Measurements from ENCODE around the gene CYP24A1. TPM values are rescaled to one million over a fixed set of nuclear protein-coding genes. Genes with fewer than 3 reads are reported as not detected.

CYP24A1 gene
- total RNA-seq (1 to 10 TPM; 3.0 to 3.7 TPM), polyA plus RNA-seq (under 1 TPM; 0.59 to 0.86 TPM)

DNA sequence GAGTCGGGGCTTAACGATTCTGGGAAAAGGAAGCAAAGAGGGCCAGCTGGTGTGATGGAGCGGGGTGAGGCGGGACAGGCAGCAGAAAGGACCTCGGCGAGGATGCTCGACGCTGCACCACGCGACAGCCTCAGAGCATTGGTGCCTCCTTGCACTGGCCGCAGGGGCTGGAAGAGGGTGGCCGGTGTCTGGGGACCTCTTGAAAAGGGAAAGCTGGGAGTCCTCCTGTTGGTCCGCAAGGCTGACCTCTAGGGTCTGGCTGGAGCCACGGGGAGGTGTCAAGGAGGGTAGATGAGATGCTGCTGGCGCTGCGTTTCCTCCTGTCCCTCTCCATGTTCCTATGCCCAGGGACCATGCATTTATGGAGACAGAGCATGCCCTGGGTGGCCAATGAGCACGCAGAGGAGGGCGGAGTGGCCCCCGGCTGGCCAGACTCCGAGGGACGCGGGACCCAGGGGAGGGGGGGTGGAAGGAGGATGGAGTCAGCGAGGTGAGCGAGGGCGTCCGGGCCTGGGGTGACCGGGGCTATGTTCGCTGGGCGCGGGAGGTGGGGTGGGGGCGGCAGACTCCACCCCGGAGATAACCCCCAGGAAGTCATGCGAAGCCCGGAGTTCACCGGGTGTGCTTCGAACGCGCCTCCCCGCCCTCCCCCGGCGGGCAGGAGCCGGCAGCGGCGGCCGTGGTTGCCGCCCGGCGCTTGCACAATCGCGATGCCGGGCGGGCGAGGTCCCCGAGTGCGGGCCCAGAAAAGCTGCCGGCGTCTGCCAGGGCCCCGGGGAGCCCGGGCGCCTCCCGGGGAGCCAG is at the start of gene CYP24A1:
Gene CYP24A1, minus strand, starts transcription at position 334 of the 804 bp plus-strand sequence. CDS start 407 bp downstream, outside the sequence.
- ChIA-PET CTCF (ENCODE audit: partially characterized antibody) (no interaction called here), POLR2A (ENCODE audit: partially characterized antibody) (no interaction called here)
- Mint-ChIP-seq H3K9me3 (peaks cover 0 to 6% (median 0%) of the 10 kb centered on the region in 8 donors), H3K27ac (peak within 1 kb of the TSS in 2 of 7 donors; percentile 35 to 42), H3K36me3 (no peaks in the 10 kb centered on the region), H3K4me1 (peaks cover 6 to 24% (median 20%) of the 10 kb centered on the region in 4 donors), H3K4me3 (peak within 1 kb of the TSS; percentile 60 to 83 (median 70)), H3K27me3 (peaks cover 54 to 62% of the 10 kb centered on the region in 2 donors)
- Histone ChIP-seq H3K4me3 (ENCODE audit: low read length in 2 of 2) (no peak within 1 kb of the TSS), H3K4me1 (ENCODE audit: insufficient read depth, low read length) (peaks cover 19% of the 10 kb centered on the region), H3K27me3 (ENCODE audit: insufficient read depth, low read length) (peaks cover 41% of the 10 kb centered on the region), H3K36me3 (ENCODE audit: insufficient read depth, low read length) (no peaks in the 10 kb centered on the region), H3K27ac (ENCODE audit: low read depth, low read length) (no peak within 1 kb of the TSS), H3K9me3 (ENCODE audit: control insufficient read depth in 1 of 2, low read length in 2 of 2) (no peaks in the 10 kb centered on the region)
- intact Hi-C loops (cut with micrococcal nuclease), result no loop called here
- peak in 1 of 5 donors; percentile 0 for DNase-seq

DNA sequence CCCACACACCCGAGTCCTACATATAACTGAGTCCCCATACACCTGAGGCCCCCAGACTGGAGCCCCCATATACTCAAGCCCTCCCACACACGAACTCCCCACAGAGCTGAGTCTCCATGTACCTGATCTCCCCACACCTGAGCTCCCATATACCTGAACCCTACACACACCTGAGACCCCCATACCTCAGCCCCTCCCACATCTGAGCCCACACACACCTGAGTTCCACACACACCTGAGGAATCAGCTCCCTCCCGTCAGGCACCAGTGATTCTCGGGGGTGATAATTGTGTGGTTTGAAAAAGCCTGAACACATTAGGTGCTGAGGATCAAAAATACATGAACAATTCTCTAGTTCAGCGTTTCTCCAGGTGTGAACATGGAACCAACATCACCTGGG is 49.5 kb upstream of the CYP24A1 start:
- ChIA-PET CTCF (ENCODE audit: partially characterized antibody) (interaction anchor here (1.3 kb wide), 1 partner anchor 9 kb away, joined by 4 read pairs; no protein-coding TSS in a partner anchor), POLR2A (ENCODE audit: partially characterized antibody) (interaction anchor here (3.0 kb wide), 1 partner anchor 15 kb away, joined by 16 read pairs; the partner anchor contains the start of gene PFDN4)
- H3K36me3 Mint-ChIP-seq, result peaks cover 0 to 8% of the 10 kb centered on the region in 2 donors
- peaks cover 0 to 4% (median 0%) of the 10 kb centered on the region in 8 donors for H3K9me3 Mint-ChIP-seq
- peaks cover 16% of the 10 kb centered on the region for H3K4me1 ChIP-seq (ENCODE audit: insufficient read depth, low read length)
- H3K4me1 Mint-ChIP-seq, result peaks cover 10 to 23% (median 16%) of the 10 kb centered on the region in 4 donors
- H3K9me3 ChIP-seq (ENCODE audit: control insufficient read depth in 1 of 2, low read length in 2 of 2), result no peaks in the 10 kb centered on the region
- no peaks in the 10 kb centered on the region for H3K27me3 ChIP-seq (ENCODE audit: insufficient read depth, low read length)
- no peak overlapping the region for H3K4me3 ChIP-seq (ENCODE audit: low read length in 2 of 2)
- no peak overlapping the region for H3K4me3 Mint-ChIP-seq
- no peaks in the 10 kb centered on the region for H3K27me3 Mint-ChIP-seq
- H3K36me3 ChIP-seq (ENCODE audit: insufficient read depth, low read length), result no peaks in the 10 kb centered on the region
- H3K27ac ChIP-seq (ENCODE audit: low read depth, low read length), result no peak overlapping the region
- intact Hi-C loops (cut with micrococcal nuclease), result no loop called here
- H3K27ac Mint-ChIP-seq, result peak overlapping the region in 1 of 7 donors; percentile 39
- DNase-seq, result no peak

DNA sequence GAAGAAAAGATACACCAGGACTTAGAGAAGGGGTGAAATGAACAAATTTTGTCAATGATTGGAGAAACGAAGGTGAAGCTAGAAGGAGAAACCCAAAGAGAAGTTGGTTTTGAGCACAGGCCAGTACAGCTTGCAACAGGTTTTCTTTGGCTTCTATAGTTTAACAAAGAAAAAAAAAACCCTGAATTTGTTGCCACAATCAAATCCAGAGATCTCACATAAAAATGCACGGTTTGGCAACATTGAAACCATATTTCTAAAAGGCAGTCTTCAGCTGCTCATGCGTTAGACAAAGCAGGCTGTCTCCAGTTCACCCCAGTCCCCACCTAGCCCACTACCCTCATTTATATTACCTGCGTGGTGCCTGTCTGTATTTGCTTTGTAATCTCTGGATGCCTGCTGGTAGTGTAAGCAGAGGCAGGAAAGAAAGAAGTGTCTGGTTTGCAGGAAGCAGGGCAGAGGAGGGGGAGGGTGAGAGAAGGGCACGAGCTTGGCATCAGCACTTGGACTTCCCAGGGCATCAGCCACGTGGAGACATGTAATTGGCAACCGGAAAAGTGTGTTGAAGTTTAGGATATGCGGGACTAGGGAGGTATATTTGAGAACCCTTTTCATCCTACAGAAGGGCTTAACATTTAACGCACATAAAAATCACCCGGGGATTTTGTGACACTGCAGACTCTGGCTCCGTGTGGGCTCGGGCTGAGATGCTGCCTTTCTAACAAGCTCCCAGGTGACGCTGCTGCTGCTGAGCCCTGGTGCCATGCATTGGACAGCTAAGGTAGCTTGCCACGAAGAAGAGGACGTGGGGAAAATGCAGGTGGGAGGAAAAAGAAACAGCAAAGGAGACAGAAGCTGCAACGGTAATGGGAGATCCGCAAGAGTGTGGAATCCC is 48.5 kb upstream of the CYP24A1 start:
- POLR2A ChIA-PET (ENCODE audit: partially characterized antibody), result interaction anchor here (3.0 kb wide), 1 partner anchor 14 kb away, joined by 16 read pairs; the partner anchor contains the start of gene PFDN4
- Mint-ChIP-seq H3K27ac (peak overlapping the region; percentile 6 to 89 (median 85)), H3K4me1 (peaks cover 10 to 23% (median 16%) of the 10 kb centered on the region in 4 donors), H3K4me3 (peak overlapping the region in 3 of 8 donors; percentile 3 to 56 (median 40)), H3K27me3 (no peaks in the 10 kb centered on the region), H3K36me3 (peaks cover 1 to 16% of the 10 kb centered on the region in 2 donors), H3K9me3 (no peaks in the 10 kb centered on the region)
- intact Hi-C loops (cut with micrococcal nuclease), result loop anchor here (2.0 kb wide), 1 partner anchor 425 kb away; no protein-coding TSS in a partner anchor
- H3K27ac ChIP-seq (ENCODE audit: low read depth, low read length), result no peak overlapping the region
- no peak for DNase-seq
- H3K27me3 ChIP-seq (ENCODE audit: insufficient read depth, low read length), result no peaks in the 10 kb centered on the region
- H3K36me3 ChIP-seq (ENCODE audit: insufficient read depth, low read length), result no peaks in the 10 kb centered on the region
- peaks cover 16% of the 10 kb centered on the region for H3K4me1 ChIP-seq (ENCODE audit: insufficient read depth, low read length)
- H3K9me3 ChIP-seq (ENCODE audit: control insufficient read depth in 1 of 2, low read length in 2 of 2), result no peaks in the 10 kb centered on the region
- H3K4me3 ChIP-seq (ENCODE audit: low read length in 2 of 2), result no peak overlapping the region
- CTCF ChIA-PET (ENCODE audit: partially characterized antibody), result interaction anchor here (1.3 to 1.4 kb wide), 2 partner anchors 8 to 22 kb away, joined by 4 to 6 read pairs; no protein-coding TSS in a partner anchor

DNA sequence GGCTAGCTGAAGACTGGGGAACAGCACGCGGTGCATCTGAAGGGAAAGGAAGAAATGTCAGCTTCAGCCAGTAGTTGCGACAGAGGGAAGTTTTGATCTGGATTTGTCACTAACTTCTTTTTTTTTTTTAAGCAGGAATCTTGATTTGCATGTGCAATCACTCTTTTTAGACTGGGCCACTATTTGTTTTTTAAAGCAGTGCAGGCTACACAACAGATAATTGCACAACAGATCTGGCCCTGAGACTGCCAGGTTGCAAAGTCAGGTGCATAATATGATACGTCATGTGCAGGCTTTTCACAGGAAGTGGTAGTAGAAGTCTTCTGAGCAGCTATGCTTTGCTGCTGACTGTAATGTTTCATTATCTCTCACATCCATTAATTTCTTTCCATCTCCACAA is 47.6 kb upstream of the CYP24A1 start:
- Mint-ChIP-seq H3K4me1 (peaks cover 11 to 23% (median 16%) of the 10 kb centered on the region in 4 donors), H3K36me3 (peaks cover 4 to 20% of the 10 kb centered on the region in 2 donors), H3K27me3 (no peaks in the 10 kb centered on the region), H3K9me3 (no peaks in the 10 kb centered on the region), H3K4me3 (peak overlapping the region in 6 of 8 donors; percentile 3 to 74 (median 56)), H3K27ac (peak overlapping the region; percentile 6 to 87 (median 85))
- ChIA-PET POLR2A (ENCODE audit: partially characterized antibody) (interaction anchor here (0.6 to 3.0 kb wide), 2 partner anchors 13 to 14 kb away, joined by 4 to 16 read pairs; partner anchors contain the start of gene PFDN4), CTCF (ENCODE audit: partially characterized antibody) (interaction anchor here (0.5 to 1.4 kb wide), 2 partner anchors 22 to 35 kb away, joined by 3 to 6 read pairs; no protein-coding TSS in a partner anchor)
- H3K4me3 ChIP-seq (ENCODE audit: low read length in 2 of 2), result no peak overlapping the region
- intact Hi-C loops (cut with micrococcal nuclease), result loop anchor here (2.0 kb wide), 1 partner anchor 425 kb away; no protein-coding TSS in a partner anchor
- no peaks in the 10 kb centered on the region for H3K27me3 ChIP-seq (ENCODE audit: insufficient read depth, low read length)
- H3K36me3 ChIP-seq (ENCODE audit: insufficient read depth, low read length), result no peaks in the 10 kb centered on the region
- H3K27ac ChIP-seq (ENCODE audit: low read depth, low read length), result no peak overlapping the region
- peaks cover 16% of the 10 kb centered on the region for H3K4me1 ChIP-seq (ENCODE audit: insufficient read depth, low read length)
- no peaks in the 10 kb centered on the region for H3K9me3 ChIP-seq (ENCODE audit: control insufficient read depth in 1 of 2, low read length in 2 of 2)
- DNase-seq, result peak; percentile 8 to 33 (median 21)

DNA sequence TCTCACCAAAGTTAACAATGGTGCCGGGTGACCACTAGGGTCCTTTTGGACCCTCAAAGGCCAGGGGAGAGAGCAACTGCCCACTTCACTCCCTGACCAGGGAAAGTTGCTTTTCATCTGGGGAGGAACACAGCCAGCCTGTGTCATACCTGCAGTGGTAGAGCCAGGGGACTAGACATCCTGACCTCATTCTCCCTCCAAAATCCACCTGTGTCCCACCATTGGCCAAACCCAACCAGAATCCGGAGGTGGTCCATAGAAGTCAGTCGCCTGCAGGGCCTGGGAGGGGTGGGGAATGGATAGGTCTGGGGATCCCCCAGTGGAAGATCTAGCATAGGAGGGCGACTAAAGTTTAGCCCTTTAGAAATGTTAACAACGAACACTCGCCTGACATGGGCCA is 46.9 kb upstream of the CYP24A1 start:
- Histone ChIP-seq H3K27me3 (ENCODE audit: insufficient read depth, low read length) (no peaks in the 10 kb centered on the region), H3K36me3 (ENCODE audit: insufficient read depth, low read length) (peaks cover 2% of the 10 kb centered on the region), H3K9me3 (ENCODE audit: control insufficient read depth in 1 of 2, low read length in 2 of 2) (no peaks in the 10 kb centered on the region), H3K27ac (ENCODE audit: low read depth, low read length) (no peak overlapping the region), H3K4me3 (ENCODE audit: low read length in 2 of 2) (no peak overlapping the region), H3K4me1 (ENCODE audit: insufficient read depth, low read length) (peaks cover 16% of the 10 kb centered on the region)
- Mint-ChIP-seq H3K27me3 (no peaks in the 10 kb centered on the region), H3K27ac (peak overlapping the region in 3 of 7 donors; percentile 13 to 50 (median 22)), H3K4me3 (no peak overlapping the region), H3K36me3 (peaks cover 11 to 26% of the 10 kb centered on the region in 2 donors), H3K4me1 (peaks cover 11 to 23% (median 16%) of the 10 kb centered on the region in 4 donors), H3K9me3 (no peaks in the 10 kb centered on the region)
- no peak for DNase-seq
- CTCF ChIA-PET (ENCODE audit: partially characterized antibody), result interaction anchor here (0.7 kb wide), 1 partner anchor 436 kb away, joined by 3 read pairs; no protein-coding TSS in a partner anchor
- POLR2A ChIA-PET (ENCODE audit: partially characterized antibody), result interaction anchor here (0.6 kb wide), 1 partner anchor 13 kb away, joined by 4 read pairs; no protein-coding TSS in a partner anchor
- intact Hi-C loops (cut with micrococcal nuclease), result loop anchor here (2.0 kb wide), 1 partner anchor 426 kb away; no protein-coding TSS in a partner anchor

DNA sequence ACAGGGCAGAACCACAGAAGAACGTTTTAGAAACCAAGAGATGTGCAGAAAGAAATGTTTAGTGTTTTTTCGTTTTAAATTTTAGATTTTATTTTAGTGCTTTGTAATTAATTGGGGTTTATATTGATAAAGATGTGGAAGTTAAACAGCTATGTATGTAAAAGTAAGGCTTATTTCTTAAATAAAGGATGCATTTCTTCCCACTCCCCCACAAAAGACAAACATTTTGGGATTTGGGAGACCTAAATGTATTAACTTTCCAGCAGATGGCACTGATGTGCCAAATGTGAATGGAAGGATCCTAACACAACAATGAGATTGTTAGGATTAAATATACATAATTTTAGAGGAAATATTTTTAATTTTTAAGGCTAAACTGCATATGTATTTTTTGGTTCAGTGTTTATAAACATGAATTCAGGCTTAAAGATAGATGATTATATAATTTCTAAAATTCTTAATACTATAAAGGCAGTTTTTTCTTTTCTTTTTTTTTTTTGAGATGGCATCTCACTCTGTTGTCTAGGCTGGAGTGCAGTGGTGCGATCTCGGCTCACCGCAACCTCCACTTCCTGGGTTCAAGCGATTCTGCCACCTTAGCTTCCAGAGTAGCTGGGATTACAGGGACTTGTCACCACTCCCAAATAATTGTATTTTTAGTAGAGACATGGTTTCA is 46.1 kb upstream of the CYP24A1 start:
- no peaks in the 10 kb centered on the region for H3K9me3 ChIP-seq (ENCODE audit: control insufficient read depth in 1 of 2, low read length in 2 of 2)
- no peaks in the 10 kb centered on the region for H3K27me3 ChIP-seq (ENCODE audit: insufficient read depth, low read length)
- POLR2A ChIA-PET (ENCODE audit: partially characterized antibody), result interaction anchor here (1.6 kb wide), 1 partner anchor 12 kb away, joined by 7 read pairs; the partner anchor contains the start of gene PFDN4
- no peaks in the 10 kb centered on the region for H3K9me3 Mint-ChIP-seq
- no peak overlapping the region for H3K27ac ChIP-seq (ENCODE audit: low read depth, low read length)
- H3K36me3 ChIP-seq (ENCODE audit: insufficient read depth, low read length), result peaks cover 5% of the 10 kb centered on the region
- H3K4me3 Mint-ChIP-seq, result no peak overlapping the region
- H3K4me1 Mint-ChIP-seq, result peaks cover 11 to 23% (median 17%) of the 10 kb centered on the region in 4 donors
- peaks cover 16% of the 10 kb centered on the region for H3K4me1 ChIP-seq (ENCODE audit: insufficient read depth, low read length)
- H3K36me3 Mint-ChIP-seq, result peaks cover 14 to 31% of the 10 kb centered on the region in 2 donors
- no peak for DNase-seq
- H3K27ac Mint-ChIP-seq, result peak overlapping the region in 1 of 7 donors; percentile 66
- no peaks in the 10 kb centered on the region for H3K27me3 Mint-ChIP-seq
- no peak overlapping the region for H3K4me3 ChIP-seq (ENCODE audit: low read length in 2 of 2)
- CTCF ChIA-PET (ENCODE audit: partially characterized antibody), result interaction anchor here (0.7 to 2.1 kb wide), 2 partner anchors 12 to 437 kb away, joined by 3 to 11 read pairs; partner anchors contain the start of gene PFDN4
- intact Hi-C loops (cut with micrococcal nuclease), result loop anchor here (2.0 kb wide), 1 partner anchor 427 kb away; no protein-coding TSS in a partner anchor
